Measurements from ENCODE around the gene GPC6. TPM values are rescaled to one million over a fixed set of nuclear protein-coding genes. Genes with fewer than 3 reads are reported as not detected.

The GPC6 gene
- total RNA-seq, 1 donor, result 77.8 TPM

- no peak overlapping the region for H3K4me3 ChIP-seq (ENCODE audit: insufficient read depth, low read length)
- no peak for DNase-seq (ENCODE audit: insufficient read length, low spot score, missing footprints)
- H3K4me2 ChIP-seq (ENCODE audit: insufficient read depth, low read length), result no peak overlapping the region
- no peak overlapping the region for H2AFZ ChIP-seq (ENCODE audit: low read length)
- no peak overlapping the region for H3K27ac ChIP-seq (ENCODE audit: low read depth, low read length)
- H4K20me1 ChIP-seq (ENCODE audit: insufficient read depth, low read length), result peaks cover 3% of the 10 kb centered on the region
- no peaks in the 10 kb centered on the region for H3K4me1 ChIP-seq (ENCODE audit: insufficient read depth, low read length)
- no peaks in the 10 kb centered on the region for H3K79me2 ChIP-seq (ENCODE audit: insufficient read depth, low read length)
- no peaks in the 10 kb centered on the region for H3K27me3 ChIP-seq (ENCODE audit: insufficient read depth, low read length)
- H3K9me3 ChIP-seq (ENCODE audit: low read depth, low read length), result no peaks in the 10 kb centered on the region
- no peaks in the 10 kb centered on the region for H3K36me3 ChIP-seq (ENCODE audit: insufficient read depth, low read length)
- no peak for TF ChIP-seq CTCF (IDR thresholded peaks at IDR 0.05; ENCODE audit: extremely low read depth, low read depth, low read length)
Measured at GRCh38 chr13:93460005-93460404, 233.4 kb downstream of the GPC6 start.

DNA sequence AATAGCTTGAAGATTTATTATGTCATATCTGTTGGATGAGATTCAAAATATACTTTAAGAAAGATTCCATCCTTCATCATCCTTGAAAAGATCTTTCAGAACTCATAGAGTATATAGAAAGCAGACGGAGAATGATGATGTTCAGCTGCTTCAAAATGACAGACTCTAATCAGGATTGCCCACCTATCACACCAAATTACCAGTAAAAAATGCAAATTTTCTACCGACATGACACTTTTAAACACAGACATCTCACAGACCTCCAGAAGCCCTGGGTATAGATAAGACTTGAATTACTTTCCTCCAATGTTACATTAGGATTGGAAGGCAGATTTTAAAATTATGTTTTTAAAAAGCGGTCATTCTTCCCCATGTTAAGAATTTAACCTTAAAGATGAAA is 235.5 kb downstream of the GPC6 start:
- Histone ChIP-seq H3K4me3 (ENCODE audit: insufficient read depth, low read length) (no peak overlapping the region), H4K20me1 (ENCODE audit: insufficient read depth, low read length) (no peaks in the 10 kb centered on the region), H3K9me3 (ENCODE audit: low read depth, low read length) (no peaks in the 10 kb centered on the region), H3K27me3 (ENCODE audit: insufficient read depth, low read length) (no peaks in the 10 kb centered on the region), H3K4me1 (ENCODE audit: insufficient read depth, low read length) (no peaks in the 10 kb centered on the region), H3K27ac (ENCODE audit: low read depth, low read length) (no peak overlapping the region), H2AFZ (ENCODE audit: low read length) (no peak overlapping the region), H3K4me2 (ENCODE audit: insufficient read depth, low read length) (no peak overlapping the region), H3K79me2 (ENCODE audit: insufficient read depth, low read length) (no peaks in the 10 kb centered on the region), H3K36me3 (ENCODE audit: insufficient read depth, low read length) (no peaks in the 10 kb centered on the region)
- TF ChIP-seq CTCF (IDR thresholded peaks at IDR 0.05; ENCODE audit: extremely low read depth, low read depth, low read length), result no peak
- no peak for DNase-seq (ENCODE audit: insufficient read length, low spot score, missing footprints)

DNA sequence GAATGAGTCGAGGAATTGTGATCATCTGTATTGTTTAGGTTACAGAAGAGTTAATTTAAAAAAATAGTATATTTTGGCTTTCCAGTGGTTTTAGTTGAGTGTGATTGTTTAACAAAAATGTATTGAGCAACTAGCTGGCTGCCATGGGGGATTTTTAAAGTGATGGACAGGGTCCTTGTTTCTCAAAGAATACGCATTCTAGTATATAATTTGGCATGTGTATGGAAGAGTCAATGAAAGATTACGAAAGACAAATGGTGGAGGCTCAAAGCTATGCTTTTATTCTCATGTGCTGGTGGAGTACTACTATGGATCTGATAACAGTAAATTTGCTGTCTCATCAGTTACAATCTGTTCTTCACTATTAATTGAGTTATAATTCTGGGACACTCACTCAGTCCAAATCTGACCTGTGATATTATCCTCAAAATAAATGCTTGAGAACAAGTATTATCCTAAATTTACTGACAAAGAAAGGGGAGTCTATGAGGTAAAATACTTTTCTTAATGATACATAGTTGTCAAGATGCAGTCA is 240.0 kb downstream of the GPC6 start:
- Histone ChIP-seq H3K27me3 (ENCODE audit: insufficient read depth, low read length) (no peaks in the 10 kb centered on the region), H3K4me1 (ENCODE audit: insufficient read depth, low read length) (no peaks in the 10 kb centered on the region), H2AFZ (ENCODE audit: low read length) (no peak overlapping the region), H3K9me3 (ENCODE audit: low read depth, low read length) (no peaks in the 10 kb centered on the region), H3K36me3 (ENCODE audit: insufficient read depth, low read length) (no peaks in the 10 kb centered on the region), H3K4me3 (ENCODE audit: insufficient read depth, low read length) (no peak overlapping the region), H3K27ac (ENCODE audit: low read depth, low read length) (no peak overlapping the region), H3K4me2 (ENCODE audit: insufficient read depth, low read length) (no peak overlapping the region), H4K20me1 (ENCODE audit: insufficient read depth, low read length) (no peaks in the 10 kb centered on the region), H3K79me2 (ENCODE audit: insufficient read depth, low read length) (no peaks in the 10 kb centered on the region)
- no peak for DNase-seq (ENCODE audit: insufficient read length, low spot score, missing footprints)
- no peak for TF ChIP-seq CTCF (IDR thresholded peaks at IDR 0.05; ENCODE audit: extremely low read depth, low read depth, low read length)

DNA sequence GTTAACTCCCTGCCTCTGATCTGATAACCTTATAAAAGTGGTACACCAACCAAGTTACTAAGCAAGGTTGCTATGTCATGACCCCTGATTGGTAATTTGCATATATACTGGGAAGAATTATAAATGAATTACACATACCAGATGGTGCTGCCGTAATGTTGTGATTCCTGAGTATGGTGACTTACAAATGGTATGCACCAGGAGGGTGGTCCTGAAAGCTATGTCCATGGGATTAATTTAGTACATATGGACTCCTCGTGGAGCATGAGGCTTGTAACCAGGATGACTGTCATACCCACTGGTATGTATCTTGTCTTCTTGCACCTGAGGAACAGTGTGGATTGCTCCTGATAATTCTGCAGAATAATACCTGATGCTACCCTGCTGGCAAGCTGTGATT is 240.6 kb downstream of the GPC6 start:
- no peak for TF ChIP-seq CTCF (IDR thresholded peaks at IDR 0.05; ENCODE audit: extremely low read depth, low read depth, low read length)
- Histone ChIP-seq H3K4me2 (ENCODE audit: insufficient read depth, low read length) (no peak overlapping the region), H3K4me1 (ENCODE audit: insufficient read depth, low read length) (no peaks in the 10 kb centered on the region), H3K79me2 (ENCODE audit: insufficient read depth, low read length) (no peaks in the 10 kb centered on the region), H3K9me3 (ENCODE audit: low read depth, low read length) (no peaks in the 10 kb centered on the region), H4K20me1 (ENCODE audit: insufficient read depth, low read length) (no peaks in the 10 kb centered on the region), H2AFZ (ENCODE audit: low read length) (no peak overlapping the region), H3K4me3 (ENCODE audit: insufficient read depth, low read length) (no peak overlapping the region), H3K27me3 (ENCODE audit: insufficient read depth, low read length) (no peaks in the 10 kb centered on the region), H3K36me3 (ENCODE audit: insufficient read depth, low read length) (no peaks in the 10 kb centered on the region), H3K27ac (ENCODE audit: low read depth, low read length) (no peak overlapping the region)
- no peak for DNase-seq (ENCODE audit: insufficient read length, low spot score, missing footprints)

Measured in osteoblast (primary cell).